GM19438 (cell line): ENCODE results near the gene CFAP44.
"Not testable (repeated sequence)": the region's sequence is repeated elsewhere in the genome, so short reads cannot be mapped to it uniquely, and the experiment has no call there.

ENCODE experiments used
- ATAC-seq: cut with Tn5 transposase; IDR thresholded peaks from one replicate; pipeline ENCODE4 v1.9.1; 2021; ENCODE audit warnings: low read depth; ENCODE audit not compliant: unreplicated experiment

Gene CFAP44, protein sequence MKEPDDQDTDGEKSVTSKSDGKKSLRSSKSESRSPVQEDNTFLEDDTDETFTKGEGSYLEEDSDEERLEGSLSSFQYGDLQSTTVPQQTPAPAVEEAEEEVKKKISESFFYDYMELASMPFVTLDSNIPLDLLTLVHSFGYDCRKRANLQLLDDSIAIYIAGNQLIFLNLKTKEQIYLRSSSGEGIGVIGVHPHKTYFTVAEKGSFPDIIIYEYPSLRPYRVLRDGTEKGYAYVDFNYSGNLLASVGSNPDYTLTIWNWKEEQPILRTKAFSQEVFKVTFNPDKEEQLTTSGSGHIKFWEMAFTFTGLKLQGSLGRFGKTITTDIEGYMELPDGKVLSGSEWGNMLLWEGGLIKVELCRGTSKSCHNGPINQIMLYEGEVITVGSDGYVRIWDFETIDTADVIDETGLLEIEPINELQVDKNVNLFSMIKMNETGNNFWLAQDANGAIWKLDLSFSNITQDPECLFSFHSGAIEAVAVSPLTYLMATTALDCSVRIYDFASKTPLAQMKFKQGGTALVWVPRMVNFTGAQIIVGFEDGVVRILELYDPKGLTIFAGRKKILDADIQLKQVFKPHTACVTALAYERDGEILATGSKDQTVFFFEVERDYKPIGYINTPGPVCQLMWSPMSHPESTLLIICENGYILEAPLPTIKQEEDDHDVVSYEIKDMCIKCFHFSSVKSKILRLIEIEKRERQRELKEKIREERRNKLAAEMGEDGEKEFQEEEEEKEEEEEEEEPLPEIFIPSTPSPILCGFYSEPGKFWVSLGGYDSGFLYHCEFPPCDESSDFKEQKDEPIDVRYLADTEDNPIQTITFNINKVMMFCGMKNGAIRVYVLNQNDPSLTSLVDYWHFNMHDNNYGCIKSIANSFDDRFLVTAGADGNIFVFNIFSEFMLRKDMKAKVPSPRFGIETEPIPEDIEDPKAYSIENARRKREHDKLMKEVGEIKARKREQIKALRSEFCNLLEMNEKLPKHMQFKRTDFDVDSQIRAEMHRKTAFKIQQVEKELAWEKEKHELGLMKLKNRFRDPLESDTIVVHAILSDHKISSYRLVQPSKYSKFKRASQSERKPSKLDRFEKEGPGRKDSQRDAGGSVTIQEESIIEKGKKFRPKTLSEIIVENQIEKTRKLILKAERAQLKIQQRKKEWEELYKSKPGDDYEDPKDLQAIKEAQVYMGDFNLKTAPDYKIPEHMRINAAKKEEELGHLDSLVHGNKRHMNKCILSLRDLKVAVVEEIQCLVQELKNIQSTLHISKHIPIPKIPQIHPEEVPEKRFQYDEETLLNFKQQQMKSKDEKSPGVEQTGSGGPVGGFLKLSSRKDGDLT (N-terminal part only)

GRCh38 chr3:113441051-113441770 lies at the start of gene CFAP44:
Gene CFAP44 (minus strand): TSS chr3:113441493. CDS start chr3:113433664, 7,829 bp downstream.
- no peak for ATAC-seq

DNA sequence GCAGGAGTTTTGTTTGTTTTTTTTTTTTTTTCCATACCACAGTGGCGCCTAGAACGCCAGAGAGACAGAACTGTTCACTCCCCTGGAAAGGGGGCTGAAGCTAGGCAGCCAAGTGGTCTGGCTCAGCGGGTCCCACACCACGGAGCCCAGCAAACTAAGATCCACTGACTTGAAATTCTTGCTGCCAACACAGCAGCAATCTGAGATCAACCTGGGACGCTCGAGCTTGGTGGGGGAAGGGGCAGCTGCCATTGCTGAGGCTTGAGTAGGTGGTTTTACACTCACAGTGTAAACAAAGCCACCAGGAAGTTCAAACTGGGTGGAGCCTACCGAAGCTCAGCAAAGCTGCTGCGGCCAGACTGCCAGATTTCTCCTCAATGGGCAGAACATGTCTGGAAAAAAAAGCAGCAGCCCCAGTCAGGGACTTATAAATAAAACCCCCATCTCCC lies 43.9 kb upstream of the CFAP44 start:
- no peak for ATAC-seq

- ATAC-seq: no peak
Measured at GRCh38 chr3:113468539-113468938, 27.2 kb upstream of the CFAP44 start.

GRCh38 chr3:113461488-113461887 lies 20.2 kb upstream of the CFAP44 start:
- ATAC-seq: no peak

DNA sequence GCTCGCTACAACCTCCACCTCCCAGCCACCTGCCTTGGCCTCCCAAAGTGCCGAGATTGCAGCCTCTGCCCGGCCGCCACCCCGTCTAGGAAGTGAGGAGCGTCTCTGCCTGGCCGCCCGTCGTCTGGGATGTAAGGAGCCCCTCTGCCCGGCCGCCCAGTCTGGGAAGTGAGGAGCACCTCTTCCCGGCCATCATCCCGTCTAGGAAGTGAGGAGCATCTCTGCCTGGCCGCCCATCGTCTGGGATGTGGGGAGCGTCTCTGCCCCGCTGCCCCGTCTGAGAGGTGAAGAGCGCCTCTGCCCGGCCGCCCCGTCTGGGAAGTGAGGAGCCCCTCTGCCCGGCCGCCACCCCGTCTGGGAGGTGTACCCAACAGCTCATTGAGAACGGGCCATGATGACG lies 17.3 kb upstream of the CFAP44 start:
- not testable (repeated sequence) for ATAC-seq

DNA sequence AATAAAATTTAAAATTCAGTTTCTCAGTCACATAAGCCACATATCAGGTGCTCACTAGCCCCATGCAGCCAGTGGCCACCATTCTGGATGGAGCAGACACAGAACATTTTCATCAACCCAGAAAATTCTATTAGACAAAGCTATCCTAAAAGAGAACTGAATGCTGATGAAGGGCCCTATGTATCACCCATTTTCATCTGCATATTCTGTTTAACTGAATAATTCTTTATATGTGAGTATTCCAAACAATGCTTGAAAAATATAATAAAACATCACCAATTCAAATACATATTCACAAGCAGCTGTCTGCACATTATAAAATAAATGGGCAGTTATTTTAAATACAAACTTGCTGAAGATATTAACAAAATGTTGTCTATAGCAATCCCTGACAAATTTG lies 14.2 kb upstream of the CFAP44 start:
- ATAC-seq: no peak

DNA sequence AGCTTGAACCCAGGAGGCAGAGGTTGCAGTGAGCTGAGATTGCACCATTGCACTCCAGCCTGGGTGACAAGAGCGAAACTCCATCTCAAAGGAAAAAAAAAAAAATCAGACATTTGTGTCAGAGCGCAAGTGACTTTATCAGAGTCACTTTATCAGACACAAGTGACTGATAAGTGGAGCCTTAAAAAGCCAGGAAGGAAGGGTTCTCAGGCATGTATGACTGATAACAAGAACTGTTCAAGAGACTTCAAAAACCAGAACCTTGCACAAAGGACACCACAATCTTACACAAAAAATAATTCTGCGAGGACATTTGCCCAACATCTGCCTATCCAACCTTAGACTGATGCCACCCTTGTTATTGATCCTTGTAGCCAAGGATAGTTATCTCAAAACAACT lies 13.3 kb upstream of the CFAP44 start:
- no peak for ATAC-seq

DNA sequence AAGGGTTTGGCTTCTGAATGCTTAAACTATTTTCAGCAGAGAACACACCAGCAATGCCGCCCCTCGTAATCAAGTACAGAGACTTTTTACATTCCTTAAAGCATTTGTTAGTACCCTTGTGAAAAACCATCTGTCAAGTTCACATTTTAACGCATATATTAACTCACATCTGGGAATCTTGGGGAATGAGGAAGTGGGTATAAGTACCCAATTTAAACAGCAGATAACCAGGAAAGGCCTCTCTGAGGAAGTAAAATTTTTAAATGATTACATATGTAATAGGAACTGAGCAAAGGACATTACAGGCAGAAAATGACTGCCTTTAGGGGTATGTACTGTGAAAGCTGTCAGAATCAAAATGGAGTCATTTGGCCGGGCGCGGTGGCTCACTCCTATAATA lies 12.8 kb upstream of the CFAP44 start:
- ATAC-seq: no peak

DNA sequence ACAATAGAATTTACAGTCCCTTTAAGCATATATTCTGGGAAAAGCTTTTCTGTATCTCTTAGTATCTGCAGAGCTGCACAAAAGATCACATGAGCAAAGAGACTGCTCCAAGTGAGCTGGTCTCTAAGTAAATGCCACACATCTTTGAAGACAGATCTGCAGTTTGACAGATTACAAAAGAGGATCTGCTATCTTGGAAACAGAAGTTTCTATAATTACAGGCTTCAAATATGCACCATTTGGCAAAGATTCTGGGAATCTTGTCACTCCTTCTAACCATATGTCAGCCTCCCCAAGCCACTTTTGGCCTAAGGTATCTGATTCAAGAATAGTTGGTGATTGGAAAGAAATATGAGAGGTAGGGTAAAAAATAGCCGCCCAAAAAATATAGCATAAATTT lies 9.6 kb upstream of the CFAP44 start:
- ATAC-seq: no peak

DNA sequence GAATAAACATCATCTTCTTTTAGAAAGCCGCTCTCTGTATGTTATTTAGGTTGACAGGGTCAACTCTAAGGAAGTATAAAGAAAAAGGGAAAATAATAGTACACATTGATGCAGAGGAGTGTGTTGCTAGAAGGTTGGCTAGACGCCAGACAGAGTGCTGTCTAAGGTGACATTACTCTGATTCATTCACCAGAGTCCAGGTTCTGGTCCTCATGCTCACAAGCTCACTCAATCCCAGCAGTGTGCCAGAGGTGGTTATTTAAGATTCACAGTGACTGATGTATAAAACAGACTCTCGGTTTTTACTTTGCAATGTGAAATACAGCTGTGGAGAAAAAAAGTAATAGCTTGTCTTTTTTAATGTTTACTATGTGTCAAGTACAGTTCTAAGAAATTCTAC lies 1.7 kb downstream of the CFAP44 start:
- no peak for ATAC-seq

DNA sequence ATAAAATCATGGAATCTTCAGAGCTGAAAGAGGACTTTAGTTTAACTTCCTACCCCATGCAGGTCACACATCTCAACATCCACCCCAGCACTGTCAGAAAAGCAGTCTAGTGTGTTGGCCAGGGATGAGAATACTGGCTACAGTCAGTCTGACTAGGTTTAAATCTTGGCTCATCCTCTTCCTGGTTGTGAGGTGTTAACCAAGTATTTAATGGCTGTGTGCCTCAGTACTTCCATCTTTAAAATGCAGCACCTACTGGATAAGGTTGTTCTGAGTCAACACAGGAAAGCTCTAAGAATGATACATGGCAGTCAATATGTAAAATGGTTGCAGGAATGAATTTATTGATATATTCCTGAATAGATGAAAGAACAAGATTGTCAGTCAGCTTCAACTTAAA lies 3.1 kb downstream of the CFAP44 start:
- no peak for ATAC-seq

GRCh38 chr3:113437411-113437810 lies 3.9 kb downstream of the CFAP44 start:
- no peak for ATAC-seq

DNA sequence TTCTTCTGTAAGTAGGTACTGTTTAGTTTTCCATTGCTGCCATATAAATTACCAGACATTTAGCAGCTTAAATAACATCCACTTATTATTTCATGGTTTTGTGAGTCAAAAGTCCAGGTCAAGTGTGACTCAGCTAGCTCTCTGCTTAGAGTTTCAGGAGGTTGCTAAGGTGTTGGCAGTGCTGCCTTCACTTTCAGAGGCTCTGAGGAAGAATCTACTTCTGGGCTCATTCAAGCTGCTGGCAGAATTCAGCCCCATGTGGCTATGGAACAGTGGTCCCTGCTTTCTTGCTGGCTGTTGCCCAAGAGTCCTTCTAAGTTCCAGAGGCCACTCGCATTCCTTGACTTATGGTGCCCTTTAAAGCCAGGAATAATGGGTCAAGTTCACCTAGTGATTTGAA lies 4.5 kb downstream of the CFAP44 start:
- no peak for ATAC-seq

- ATAC-seq: no peak
Measured at GRCh38 chr3:113431811-113432210, 9.5 kb downstream of the CFAP44 start.

- no peak for ATAC-seq
Measured at GRCh38 chr3:113428581-113428980, 12.7 kb downstream of the CFAP44 start.

GRCh38 chr3:113423699-113424098 lies 17.6 kb downstream of the CFAP44 start:
- ATAC-seq: no peak

DNA sequence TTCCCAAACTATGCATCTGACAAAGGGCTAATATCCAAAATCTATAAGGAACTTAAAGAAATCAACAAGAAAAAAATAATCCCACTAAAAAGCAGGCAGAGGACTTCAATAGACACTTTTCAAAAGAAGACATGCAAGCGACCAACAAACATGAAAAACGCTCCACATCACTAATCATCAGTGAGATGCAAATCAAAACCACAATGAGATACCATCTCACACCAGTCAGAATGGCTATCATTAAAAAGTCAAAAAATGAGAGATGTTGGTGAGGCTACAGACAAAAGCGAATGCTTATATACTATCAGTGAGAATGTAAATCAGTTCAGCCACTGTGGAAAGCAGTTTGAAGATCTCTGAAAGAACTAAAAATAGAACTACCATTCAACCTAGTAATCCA lies 20.2 kb downstream of the CFAP44 start:
- no peak for ATAC-seq

- no peak for ATAC-seq
Measured at GRCh38 chr3:113409676-113410075, 31.6 kb downstream of the CFAP44 start.

- ATAC-seq: no peak
Measured at GRCh38 chr3:113405180-113405579, 36.1 kb downstream of the CFAP44 start.

GRCh38 chr3:113404637-113405036 lies 36.7 kb downstream of the CFAP44 start:
- no peak for ATAC-seq
